Keratinocyte (primary cell): Measurements from ENCODE around the gene SPATA7.

Experiments used
- EZH2 ChIP-seq: IDR thresholded peaks from one replicate; pipeline ENCODE4 v1.6.1; 2012; ENCODE audit warnings: inconsistent platforms, mild to moderate bottlenecking, low read length, moderate library complexity
- TF ChIP-seq, protein P1 (sequence below), 3 experiments: IDR thresholded peaks in 1 of 3; conservative IDR thresholded peaks in 1 of 3; optimal IDR thresholded peaks in 1 of 3; 2 replicates in 2 of 3; 3 replicates in 1 of 3; pipeline versions ENCODE3 to v1.5.1; 2011; ENCODE audit warnings: low read length in 3 of 3, mild to moderate bottlenecking in 3 of 3, moderate library complexity in 2 of 3, control low read depth in 1 of 3, inconsistent platforms in 1 of 3; ENCODE audit not compliant: insufficient read depth in 2 of 3; ENCODE audit errors: extremely low read depth in 1 of 3

DNA sequence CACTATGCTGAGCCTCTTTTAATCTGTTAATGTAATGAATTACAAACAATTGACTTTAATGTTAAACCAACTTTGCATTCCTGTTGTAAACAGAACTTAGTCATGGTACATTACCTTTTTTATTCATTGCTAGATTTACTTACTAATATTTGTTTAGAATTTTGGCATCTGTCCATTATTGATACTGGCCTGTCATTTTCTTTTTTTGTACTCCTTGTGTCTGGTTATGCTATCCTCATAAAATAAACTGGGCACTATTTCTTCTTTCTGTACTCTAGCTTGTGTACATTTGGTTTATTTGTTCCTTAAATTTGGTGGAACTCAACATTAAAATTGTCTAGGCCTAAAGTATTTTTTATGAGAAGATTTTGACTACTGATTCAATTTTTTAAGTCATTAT lies 32.1 kb downstream of the SPATA7 start:
- TF ChIP-seq, protein P1, sequence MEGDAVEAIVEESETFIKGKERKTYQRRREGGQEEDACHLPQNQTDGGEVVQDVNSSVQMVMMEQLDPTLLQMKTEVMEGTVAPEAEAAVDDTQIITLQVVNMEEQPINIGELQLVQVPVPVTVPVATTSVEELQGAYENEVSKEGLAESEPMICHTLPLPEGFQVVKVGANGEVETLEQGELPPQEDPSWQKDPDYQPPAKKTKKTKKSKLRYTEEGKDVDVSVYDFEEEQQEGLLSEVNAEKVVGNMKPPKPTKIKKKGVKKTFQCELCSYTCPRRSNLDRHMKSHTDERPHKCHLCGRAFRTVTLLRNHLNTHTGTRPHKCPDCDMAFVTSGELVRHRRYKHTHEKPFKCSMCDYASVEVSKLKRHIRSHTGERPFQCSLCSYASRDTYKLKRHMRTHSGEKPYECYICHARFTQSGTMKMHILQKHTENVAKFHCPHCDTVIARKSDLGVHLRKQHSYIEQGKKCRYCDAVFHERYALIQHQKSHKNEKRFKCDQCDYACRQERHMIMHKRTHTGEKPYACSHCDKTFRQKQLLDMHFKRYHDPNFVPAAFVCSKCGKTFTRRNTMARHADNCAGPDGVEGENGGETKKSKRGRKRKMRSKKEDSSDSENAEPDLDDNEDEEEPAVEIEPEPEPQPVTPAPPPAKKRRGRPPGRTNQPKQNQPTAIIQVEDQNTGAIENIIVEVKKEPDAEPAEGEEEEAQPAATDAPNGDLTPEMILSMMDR (optimal IDR thresholded peaks at IDR 0.05 in 1 of 3, IDR thresholded peaks at IDR 0.05 in 1 of 3, conservative IDR thresholded peaks at IDR 0.05 in 1 of 3; ENCODE audit: extremely low read depth in 1 of 3, insufficient read depth in 2 of 3, low read length in 3 of 3): no peak
- TF ChIP-seq EZH2: no peak
